HCT116 (cell line): ENCODE data around the gene CYP4F2. TPM values are rescaled to one million over a fixed set of nuclear protein-coding genes. Genes with fewer than 3 reads are reported as not detected.

ENCODE experiments used
- ATAC-seq: fragments of 200-7000 bp; cut with Tn5 transposase; 2 replicates; pipeline ENCODE4 v1.9.1; 2020; ENCODE audit warnings: mild to moderate bottlenecking, moderate library complexity
- BruUV-seq: library from RNA; stranded (reverse); fragments of 400-500 nt; replicated peaks from 2 replicates; lab custom pipeline; 2021; lab: Mats Ljungman, UMichigan
- CTCF ChIA-PET: fragments of 300-600 bp; sonication (Branson Sonifier 250); formaldehyde crosslinking; loops from one replicate; lab custom pipeline; 2021; ENCODE audit warnings: antibody characterized with exemption; lab: Charles Lee
- POLR2A ChIA-PET: fragments of 300-600, 350-600 bp; sonication (Branson Sonifier 250); formaldehyde crosslinking; loops from one replicate; lab custom pipeline; 2021; ENCODE audit warnings: antibody characterized with exemption; lab: Charles Lee
- RAD21 ChIA-PET, 2 experiments: fragments of 300-600 bp; sonication (Branson Sonifier 250); formaldehyde crosslinking; loops; one replicate each; lab custom pipeline; 2023; ENCODE audit warnings: low total read pairs in 2 of 2; ENCODE audit not compliant: uncharacterized antibody in 2 of 2, unreplicated experiment in 2 of 2, low non-redundant PET in 1 of 2; lab: Charles Lee
- DNase-seq: peaks from one replicate; pipeline ENCODE4 v3.0.0-alpha.2; 2010; ENCODE audit warnings: low read depth, low spot score
- H2AFZ ChIP-seq: fragments of 200-600 bp; shearing (Covaris generic), sonication (generic); 2 replicates; pipeline ENCODE4 v1.6.1; 2017; ENCODE audit warnings: low read depth, mixed run types, mixed read lengths, antibody characterized with exemption, low read length; ENCODE audit not compliant: poor library complexity, severe bottlenecking
- H3K27ac ChIP-seq: 2 replicates; pipeline ENCODE4 v1.5.1; 2012; ENCODE audit warnings: low read depth, low read length
- H3K27me3 ChIP-seq: fragments of 200-600 bp; sonication (generic); 2 replicates; pipeline ENCODE4 v1.6.1; 2016; ENCODE audit warnings: mixed run types, low read length, mixed read lengths; ENCODE audit not compliant: insufficient read depth
- H3K36me3 ChIP-seq, 2 experiments: fragments of 200-500 bp in 1 of 2; fragments of 200-600 bp in 1 of 2; sonication (Bioruptor generic) in 1 of 2; sonication (generic) in 1 of 2; 2 replicates each; pipeline versions ENCODE4 v1.5.1 to v1.6.1; 2014 to 2016; ENCODE audit warnings: low read length in 2 of 2, inconsistent platforms in 1 of 2, mixed read lengths in 1 of 2, mixed run types in 1 of 2; ENCODE audit not compliant: insufficient read depth in 2 of 2, control insufficient read depth in 1 of 2
- H3K4me1 ChIP-seq, 2 experiments: fragments of 200-600 bp in 1 of 2; sonication (generic) in 1 of 2; 2 replicates each; pipeline versions ENCODE4 v1.5.1 to v1.6.1; 2012 to 2017; ENCODE audit warnings: low read length in 2 of 2, inconsistent platforms in 1 of 2, mild to moderate bottlenecking in 1 of 2, mixed read lengths in 1 of 2, mixed run types in 1 of 2, moderate library complexity in 1 of 2; ENCODE audit not compliant: insufficient read depth in 2 of 2, control insufficient read depth in 1 of 2
- H3K4me2 ChIP-seq: fragments of 200-600 bp; sonication (generic); 2 replicates; pipeline ENCODE4 v1.6.1; 2017; ENCODE audit warnings: mixed run types, low read length, mixed read lengths
- H3K4me3 ChIP-seq, 2 experiments: fragments of 200-600 bp in 1 of 2; sonication (generic) in 1 of 2; replicated peaks in 1 of 2; 2 replicates each; pipeline ENCODE4 v1.5.1; 2011 to 2016; ENCODE audit warnings: low read length in 2 of 2, control low read depth in 1 of 2, low read depth in 1 of 2, mild to moderate bottlenecking in 1 of 2, mixed read lengths in 1 of 2, mixed run types in 1 of 2
- H3K79me2 ChIP-seq: fragments of 200-600 bp; sonication (generic); 2 replicates; pipeline ENCODE4 v1.6.1; 2017; ENCODE audit warnings: mild to moderate bottlenecking, mixed run types, low read length, moderate library complexity, mixed read lengths; ENCODE audit not compliant: insufficient read depth
- H3K9ac ChIP-seq: fragments of 200-600 bp; sonication (generic); 2 replicates; pipeline ENCODE4 v1.6.1; 2016; ENCODE audit warnings: low read length, mixed read lengths
- H3K9me2 ChIP-seq: fragments of 200-600 bp; sonication (generic), shearing (Covaris generic); 2 replicates; pipeline ENCODE4 v1.6.1; 2017; ENCODE audit warnings: mixed run types, mild to moderate bottlenecking, moderate library complexity; ENCODE audit not compliant: insufficient read depth
- H3K9me3 ChIP-seq, 2 experiments: fragments of 200-500 bp in 1 of 2; fragments of 200-600 bp in 1 of 2; sonication (Bioruptor generic) in 1 of 2; sonication (generic) in 1 of 2; 2 replicates each; pipeline ENCODE4 v1.6.1; 2014 to 2017; ENCODE audit warnings: low read length in 2 of 2, mixed read lengths in 2 of 2, inconsistent platforms in 1 of 2, low read depth in 1 of 2, mild to moderate bottlenecking in 1 of 2, mixed run types in 1 of 2, moderate library complexity in 1 of 2; ENCODE audit not compliant: control insufficient read depth in 1 of 2, insufficient read depth in 1 of 2
- H4K20me1 ChIP-seq: fragments of 200-600 bp; sonication (generic), shearing (Covaris generic); 2 replicates; pipeline ENCODE4 v1.6.1; 2017; ENCODE audit warnings: mixed run types, mild to moderate bottlenecking, moderate library complexity; ENCODE audit not compliant: insufficient read depth
- ATF3 ChIP-seq: IDR thresholded peaks from 2 replicates; pipeline ENCODE4 v1.6.1; 2012
- CBX3 ChIP-seq: IDR thresholded peaks from 2 replicates; pipeline ENCODE4 v1.6.1; 2012; ENCODE audit warnings: low read depth
- CEBPB ChIP-seq: IDR thresholded peaks from 2 replicates; pipeline ENCODE4 v1.6.1; 2012; ENCODE audit warnings: low read depth
- EGR1 ChIP-seq: IDR thresholded peaks from 2 replicates; pipeline ENCODE4 v1.6.1; 2012; ENCODE audit warnings: low read depth
- ELF1 ChIP-seq: IDR thresholded peaks from 2 replicates; pipeline ENCODE4 v1.6.1; 2012; ENCODE audit warnings: low read depth, borderline replicate concordance
- EZH2 ChIP-seq: fragments of 200-600 bp; sonication (generic); IDR thresholded peaks from 2 replicates; pipeline ENCODE4 v1.6.1; 2017; ENCODE audit warnings: antibody characterized with exemption, mixed run types
- EZH2phosphoT487 ChIP-seq: fragments of 200-600 bp; IDR thresholded peaks from 2 replicates; pipeline ENCODE4 v1.6.1; 2018; ENCODE audit warnings: antibody characterized with exemption, borderline replicate concordance
- JUND ChIP-seq: IDR thresholded peaks from 2 replicates; pipeline ENCODE4 v1.6.1; 2012
- MAX ChIP-seq: IDR thresholded peaks from 2 replicates; pipeline ENCODE4 v1.6.1; 2012
- REST ChIP-seq: IDR thresholded peaks from 2 replicates; pipeline ENCODE4 v1.6.1; 2012; ENCODE audit warnings: low read depth
- SP1 ChIP-seq: IDR thresholded peaks from 2 replicates; pipeline ENCODE4 v1.6.1; 2012; ENCODE audit warnings: low read depth
- SRF ChIP-seq: IDR thresholded peaks from 2 replicates; pipeline ENCODE4 v1.6.1; 2012; ENCODE audit warnings: low read depth
- TCF7L2 ChIP-seq: IDR thresholded peaks from 2 replicates; pipeline ENCODE4 v1.7.0; 2011; ENCODE audit warnings: borderline replicate concordance, inconsistent platforms; ENCODE audit not compliant: insufficient read depth, insufficient read length; ENCODE audit errors: extremely low read depth
- YY1 ChIP-seq: IDR thresholded peaks from 2 replicates; pipeline ENCODE4 v1.6.1; 2011; ENCODE audit warnings: low read length, low read depth, moderate library complexity, mild to moderate bottlenecking; ENCODE audit not compliant: insufficient replicate concordance; ENCODE audit errors: extremely low read depth
- ZBTB33 ChIP-seq: IDR thresholded peaks from 2 replicates; pipeline ENCODE4 v1.6.1; 2011; ENCODE audit warnings: mild to moderate bottlenecking, low read length, moderate library complexity; ENCODE audit not compliant: insufficient replicate concordance; ENCODE audit errors: extremely low read depth
- ZFX ChIP-seq: fragments of 450-650 bp; IDR thresholded peaks from 2 replicates; pipeline ENCODE4 v1.6.1; 2017
- ZNF274 ChIP-seq: fragments of 200-500 bp; sonication (Bioruptor generic); IDR thresholded peaks from 2 replicates; pipeline ENCODE4 v1.6.1; 2014; ENCODE audit warnings: mild to moderate bottlenecking, low read depth, low read length, inconsistent platforms
- intact Hi-C: fragments of 100-400 bp; cut with micrococcal nuclease; formaldehyde crosslinking; loops from 2 replicates; pipeline ENCODE4 v1.10.0; 2022
- total RNA-seq: library from RNA; stranded (reverse); gene quantifications from one replicate; pipeline ENCODE4 v1.2.1, GENCODE V29; 2021; ENCODE audit not compliant: unreplicated experiment

The CYP4F2 gene
- total RNA-seq, 1 experiment from 2014 or later = 1.1 TPM

DNA sequence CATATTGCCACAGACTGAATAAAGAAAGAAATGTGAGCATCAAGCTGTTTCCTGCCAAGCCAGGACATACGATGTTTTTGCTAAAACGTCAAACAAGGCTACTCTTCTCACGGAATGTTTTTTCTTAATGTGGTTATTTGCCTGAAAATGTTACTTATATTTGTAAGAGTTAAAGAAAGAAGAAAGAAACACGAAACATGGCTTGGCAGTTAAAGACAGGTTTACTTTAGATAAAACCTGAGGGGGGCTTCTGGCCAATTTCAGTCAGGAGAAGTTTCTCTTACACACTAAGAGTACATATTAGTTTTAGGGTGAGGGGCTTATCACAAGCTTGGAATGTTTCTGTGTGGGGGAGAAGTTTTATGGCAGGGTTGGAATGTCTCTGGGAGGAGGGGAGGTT, 46.5 kb upstream of the CYP4F2 start:
- DNase-seq = no peak
- BruUV-seq = no TSS peak
- ATAC-seq = no peak
- TF ChIP-seq SP1 = no peak
- no peak for TF ChIP-seq ZFX
- no peak for TF ChIP-seq EZH2
- no peak for TF ChIP-seq EZH2phosphoT487
- no peak for TF ChIP-seq TCF7L2
- no peak for TF ChIP-seq ZBTB33
- no peak for TF ChIP-seq MAX
- TF ChIP-seq REST = no peak
- TF ChIP-seq CEBPB = no peak
- no peak for TF ChIP-seq SRF
- TF ChIP-seq ELF1 = no peak
- TF ChIP-seq ATF3 = no peak
- no peak for TF ChIP-seq CBX3
- no peak for TF ChIP-seq YY1
- no peak for TF ChIP-seq ZNF274
- TF ChIP-seq EGR1 = no peak
- no peak for TF ChIP-seq JUND
- Histone ChIP-seq H4K20me1 (no peaks in the 10 kb centered on the region), H3K9me2 (no peaks in the 10 kb centered on the region), H3K9ac (no peak overlapping the region), H3K4me1 (no peaks in the 10 kb centered on the region), H3K4me2 (no peak overlapping the region), H2AFZ (no peak overlapping the region), H3K27ac (no peak overlapping the region), H3K27me3 (no peaks in the 10 kb centered on the region), H3K9me3 (peaks cover 5 to 13% of the 10 kb centered on the region in 2 experiments; a peak in 3 of 4 replicates), H3K79me2 (no peaks in the 10 kb centered on the region), H3K36me3 (no peaks in the 10 kb centered on the region), H3K4me3 (no peak overlapping the region)
- intact Hi-C loops = no loop called here
- ChIA-PET CTCF (no interaction called here), POLR2A (no interaction called here), RAD21 (no interaction called here)
